GM21529 (cell line): ENCODE results near the gene PARP12.

Experiments
- ATAC-seq: cut with Tn5 transposase; IDR thresholded peaks from one replicate; pipeline ENCODE4 v1.9.1; 2021; ENCODE audit not compliant: unreplicated experiment

The PARP12 gene

DNA sequence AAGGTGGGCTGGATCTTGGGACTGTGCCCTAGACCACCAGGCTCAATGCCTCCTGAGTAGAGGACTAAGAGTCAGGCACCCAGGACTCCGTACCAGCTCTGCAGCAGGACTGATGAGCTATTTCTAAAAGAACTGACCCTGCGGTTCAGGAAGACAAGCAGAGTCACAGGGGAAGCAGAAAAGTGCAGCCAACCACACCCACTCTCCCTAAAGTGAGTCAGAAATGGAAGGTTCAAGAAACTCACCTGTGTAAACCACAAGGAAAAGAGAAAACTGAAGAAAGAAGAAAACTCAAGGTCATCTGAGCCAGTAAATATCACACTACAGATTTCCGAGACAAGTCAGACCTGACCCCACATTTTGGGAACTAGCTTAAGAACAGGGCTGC is 2.5 kb downstream of the PARP12 start:
- no peak for ATAC-seq

DNA sequence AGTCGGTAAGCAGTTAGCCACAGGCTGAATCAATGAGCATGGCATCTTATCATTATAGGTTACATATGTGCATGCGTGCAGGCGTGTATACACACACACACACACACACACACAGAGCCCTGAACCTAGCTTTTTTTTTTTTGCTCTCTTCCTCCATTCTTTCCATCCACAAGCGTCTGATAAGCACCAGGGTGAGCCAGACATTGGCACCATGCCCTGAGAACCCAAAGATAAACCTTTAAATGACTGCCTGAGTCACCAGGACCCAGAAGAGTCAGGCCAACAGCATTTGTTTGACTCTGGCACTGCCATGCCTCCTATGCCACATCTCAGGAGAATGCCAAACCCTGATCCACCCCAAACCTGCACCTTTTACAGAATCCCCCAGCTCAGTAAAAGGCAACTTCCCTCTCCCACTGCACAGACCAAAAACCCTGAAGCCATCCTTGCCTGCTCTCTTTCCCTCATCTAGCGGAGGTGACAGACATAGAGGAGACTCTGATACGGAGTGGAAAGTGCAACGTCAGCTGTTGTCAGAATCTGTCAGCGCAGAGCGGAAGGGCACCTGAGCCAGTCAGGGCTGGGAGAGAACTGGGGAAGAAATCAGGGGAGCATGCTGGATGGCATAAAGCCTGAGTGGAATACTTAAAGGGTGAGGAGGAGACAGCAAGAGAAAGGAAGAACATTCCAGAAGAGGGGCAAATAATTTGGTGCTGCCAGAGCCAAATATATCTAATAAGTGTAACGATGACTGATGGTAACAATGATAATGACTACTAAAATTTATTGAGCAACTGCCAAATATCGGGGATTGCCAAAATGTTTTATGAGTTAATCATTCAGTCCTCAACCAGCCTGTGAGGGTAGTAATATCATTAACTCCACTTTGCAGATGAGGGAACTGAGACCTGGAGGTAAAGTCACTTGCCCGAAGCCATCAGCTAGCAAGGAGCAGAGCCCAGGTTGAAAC is 3.2 kb downstream of the PARP12 start:
- no peak for ATAC-seq

DNA sequence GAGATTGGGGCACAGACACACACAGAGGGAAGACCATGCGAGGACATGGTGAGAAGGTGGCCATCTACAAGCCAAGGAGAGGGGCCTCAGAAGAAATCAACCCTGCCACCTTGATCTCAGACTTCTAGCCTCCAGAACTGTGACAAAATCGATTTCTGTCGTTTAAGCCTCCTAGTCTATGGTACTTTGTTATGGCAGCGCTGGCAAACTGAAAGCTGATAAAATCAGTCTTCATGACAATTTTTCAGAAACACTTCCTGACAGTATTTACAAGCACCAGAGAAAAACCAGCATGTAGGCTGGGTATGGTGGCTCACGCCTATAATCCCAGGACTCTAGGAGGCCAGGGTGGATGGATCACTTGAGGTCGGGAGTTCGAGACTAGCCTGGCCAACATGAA is 4.2 kb downstream of the PARP12 start:
- ATAC-seq, result no peak

DNA sequence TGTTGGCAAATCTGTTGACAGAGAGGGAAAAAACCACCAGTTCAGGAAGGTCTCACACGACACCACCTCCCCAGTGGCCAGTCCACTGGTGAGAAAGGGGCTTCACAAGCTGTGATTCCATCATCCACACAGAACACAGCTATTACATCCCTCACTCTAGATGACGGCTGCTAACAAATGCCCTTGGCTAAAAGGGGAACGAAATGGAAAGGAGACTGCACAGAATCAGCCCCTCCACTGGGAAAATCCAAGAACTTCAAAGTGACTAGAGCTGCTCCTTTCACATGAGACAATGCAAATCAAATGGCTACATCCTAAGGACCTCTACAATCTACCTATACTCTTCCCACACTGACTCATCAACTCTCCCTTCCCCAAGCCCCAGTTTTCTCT is 5.6 kb downstream of the PARP12 start:
- ATAC-seq, result no peak

DNA sequence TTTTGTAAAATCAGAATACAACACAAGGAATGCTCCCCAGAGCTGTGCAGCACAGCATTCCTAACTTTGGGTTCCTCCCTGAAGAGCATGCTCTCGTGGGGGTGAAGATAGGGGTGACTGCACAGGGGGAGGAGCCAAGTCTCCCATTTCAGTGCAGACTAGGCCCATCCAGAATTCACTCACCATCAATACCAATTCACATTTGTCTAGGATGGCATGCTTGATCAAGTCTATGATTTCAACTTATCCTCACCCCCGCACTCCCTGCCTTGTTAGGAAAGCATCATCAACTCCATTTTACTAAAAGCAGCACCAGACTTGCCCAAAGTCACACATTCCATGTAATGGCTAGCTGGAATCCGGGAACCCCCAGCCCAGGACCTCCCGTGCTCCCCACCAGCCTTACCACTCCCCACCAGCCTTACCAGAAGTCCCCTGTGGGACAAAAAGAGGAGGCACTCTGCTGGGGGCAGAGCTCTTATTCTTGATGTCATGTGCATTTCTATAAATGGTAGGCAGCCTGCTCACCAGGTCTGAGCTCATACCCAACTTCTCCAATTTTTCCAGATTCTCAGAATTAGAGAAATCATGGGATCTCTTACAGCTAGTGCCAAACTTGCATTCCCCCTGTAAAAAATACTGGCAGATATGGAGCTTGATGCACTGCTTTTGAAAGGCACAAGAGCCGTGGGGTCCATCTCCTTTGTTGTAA is 6.2 kb downstream of the PARP12 start:
- ATAC-seq, result no peak

DNA sequence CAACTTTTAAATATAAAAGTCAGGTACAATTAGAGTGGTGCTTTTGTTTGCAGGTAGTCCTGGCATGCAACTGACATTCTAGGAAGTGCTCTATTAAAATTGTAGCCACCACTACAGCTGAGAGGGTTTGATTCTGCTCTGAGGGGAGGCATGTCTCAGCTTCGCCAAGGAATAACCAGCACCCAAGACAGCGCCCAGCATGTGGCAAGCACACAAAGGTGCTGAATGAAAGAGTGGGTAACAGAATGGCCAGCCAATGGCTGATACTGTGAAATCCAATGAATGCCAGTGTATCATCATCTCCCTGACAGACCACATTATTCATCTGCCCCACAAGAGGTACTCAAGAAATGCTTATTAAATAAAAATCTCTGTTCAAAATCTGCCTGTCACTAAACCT is 6.9 kb downstream of the PARP12 start:
- no peak for ATAC-seq

DNA sequence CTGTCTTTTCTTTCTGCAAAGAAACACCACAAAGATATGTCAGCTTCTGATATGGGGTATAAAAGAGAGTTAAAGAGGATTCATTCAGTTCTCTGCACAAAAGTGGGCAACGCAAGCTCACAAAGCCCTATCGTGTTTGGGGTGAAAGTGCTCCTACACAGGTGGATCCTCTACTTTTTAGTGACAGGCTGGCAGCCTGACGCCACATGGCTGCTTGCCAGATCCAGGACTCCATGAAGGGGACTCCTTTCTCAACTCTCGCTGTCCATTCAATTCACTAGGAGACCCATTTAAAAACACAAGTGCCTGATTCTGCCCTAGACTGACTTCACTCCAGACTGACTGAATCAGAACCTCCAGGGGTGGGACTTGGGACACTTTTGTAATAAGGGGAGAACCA is 8.0 kb downstream of the PARP12 start:
- ATAC-seq, result no peak

DNA sequence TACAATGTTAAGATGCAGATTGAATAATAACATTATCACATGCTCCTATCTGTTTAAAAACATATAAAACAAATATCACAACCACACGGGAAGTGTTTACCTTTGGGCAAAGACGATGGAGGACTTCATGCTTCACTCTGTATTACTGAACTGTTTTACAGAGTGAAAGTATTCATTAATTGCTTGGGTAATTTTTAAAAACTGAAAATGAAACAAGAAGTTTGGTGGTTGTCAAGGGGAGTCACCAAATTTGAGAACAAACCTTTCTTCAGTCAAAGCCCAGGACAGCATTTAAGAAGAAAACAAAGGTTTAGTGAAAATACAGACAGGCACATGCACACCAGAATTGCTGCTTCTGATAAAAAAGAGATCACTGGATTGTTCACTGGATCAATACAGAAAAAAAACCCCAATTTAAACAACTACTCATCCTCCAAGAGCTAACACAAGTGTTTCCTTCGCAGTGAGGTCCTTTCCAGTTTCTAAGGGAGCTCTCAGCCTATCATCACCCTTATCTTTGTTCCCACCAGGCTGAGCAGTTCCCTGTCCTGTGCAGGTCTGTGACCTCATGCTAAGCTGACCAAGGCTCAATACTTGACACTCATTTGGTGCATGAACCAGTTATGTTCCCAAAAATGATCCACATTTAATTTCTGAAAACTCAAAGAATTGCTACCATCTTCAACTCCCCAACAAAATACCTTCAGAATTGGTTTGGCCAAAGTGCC is 8.8 kb downstream of the PARP12 start:
- peak; percentile 91 for ATAC-seq

DNA sequence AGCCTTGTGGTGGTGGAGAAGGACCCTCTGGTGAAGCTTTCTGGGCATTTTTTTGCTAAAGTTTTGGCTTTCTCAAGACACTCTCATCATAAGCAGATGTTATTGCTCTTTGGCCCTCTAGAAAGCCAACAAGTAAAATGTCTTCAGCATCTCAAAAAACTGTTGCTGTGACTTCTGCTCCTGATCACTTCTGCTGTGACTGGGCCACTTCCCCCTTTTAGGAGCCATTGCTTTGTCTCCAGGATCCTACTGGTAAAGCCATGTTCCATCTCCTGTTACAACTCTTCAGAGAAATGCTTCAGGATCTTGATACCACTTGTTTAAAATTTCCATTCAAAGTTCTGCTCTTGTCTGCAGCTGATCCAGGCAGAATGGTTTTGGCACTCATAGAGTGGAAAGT is 10.9 kb downstream of the PARP12 start:
- ATAC-seq, result no peak

DNA sequence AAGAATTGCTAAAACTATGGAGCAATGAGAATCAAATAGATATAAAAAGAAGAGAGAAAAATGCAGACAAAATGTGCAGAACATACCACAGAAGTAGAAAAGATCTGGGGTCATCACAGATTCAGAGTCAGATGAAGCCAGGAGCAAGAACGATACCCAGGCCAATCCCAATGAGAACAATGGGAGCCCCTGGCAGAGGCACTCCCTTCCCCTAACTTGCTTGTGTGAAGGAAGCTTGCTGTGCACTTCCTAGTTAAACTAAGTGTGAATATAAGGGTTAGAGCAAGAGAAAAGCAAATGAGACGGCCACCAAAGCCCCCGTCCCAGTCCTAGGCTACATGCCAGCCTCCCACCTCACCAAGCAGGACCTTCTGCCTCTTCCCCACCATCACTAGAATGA is 12.7 kb downstream of the PARP12 start:
- ATAC-seq, result no peak

DNA sequence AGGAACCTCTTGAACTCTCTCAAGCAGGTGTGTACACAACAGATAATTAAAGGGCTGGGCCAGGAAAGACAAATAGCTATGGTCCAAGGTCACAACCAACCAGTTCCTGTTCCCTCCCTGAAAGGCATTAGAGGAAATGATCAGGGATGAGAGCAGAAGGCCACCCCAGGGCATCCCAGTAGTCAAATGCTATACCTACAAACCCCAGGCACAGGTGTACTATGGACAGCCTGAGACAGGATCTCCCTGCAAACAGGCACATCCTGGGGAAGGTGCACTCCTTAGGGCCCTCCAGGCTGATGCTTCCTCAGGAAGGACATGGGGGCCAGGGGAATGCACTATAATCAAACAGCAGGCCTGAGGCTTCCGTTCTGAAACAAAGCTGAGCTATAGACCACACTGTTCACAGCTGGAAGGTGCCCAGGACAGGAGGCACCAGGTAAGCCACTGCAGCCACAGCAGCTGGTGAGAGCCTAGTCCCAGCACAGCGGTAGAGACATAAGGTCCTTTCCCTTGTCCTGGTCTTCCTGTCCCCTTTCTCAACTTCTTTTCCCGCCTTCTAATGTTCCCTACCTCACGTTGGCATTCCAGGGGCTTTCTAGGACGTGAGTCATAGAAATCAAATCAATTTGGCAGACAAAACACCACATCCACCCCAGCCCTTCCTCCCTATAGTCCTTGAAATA is 13.3 kb downstream of the PARP12 start:
- ATAC-seq, result no peak

DNA sequence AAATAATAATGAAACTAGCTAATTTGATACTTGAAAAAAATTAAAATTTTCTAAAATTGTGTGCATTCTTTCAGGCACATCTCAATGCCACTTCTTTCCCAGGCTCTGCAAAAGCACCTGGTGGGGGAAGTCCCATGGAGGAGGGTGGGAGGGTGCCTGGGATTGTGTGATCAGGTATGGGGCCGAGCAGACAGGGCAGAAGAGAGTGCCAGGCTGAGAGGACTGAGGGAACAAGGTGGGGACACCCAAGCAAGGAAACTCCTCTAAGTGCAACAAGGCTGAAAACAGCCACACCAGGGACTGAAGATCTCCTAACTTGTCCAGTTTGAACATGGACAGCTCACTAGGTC is 13.8 kb downstream of the PARP12 start:
- ATAC-seq, result no peak

DNA sequence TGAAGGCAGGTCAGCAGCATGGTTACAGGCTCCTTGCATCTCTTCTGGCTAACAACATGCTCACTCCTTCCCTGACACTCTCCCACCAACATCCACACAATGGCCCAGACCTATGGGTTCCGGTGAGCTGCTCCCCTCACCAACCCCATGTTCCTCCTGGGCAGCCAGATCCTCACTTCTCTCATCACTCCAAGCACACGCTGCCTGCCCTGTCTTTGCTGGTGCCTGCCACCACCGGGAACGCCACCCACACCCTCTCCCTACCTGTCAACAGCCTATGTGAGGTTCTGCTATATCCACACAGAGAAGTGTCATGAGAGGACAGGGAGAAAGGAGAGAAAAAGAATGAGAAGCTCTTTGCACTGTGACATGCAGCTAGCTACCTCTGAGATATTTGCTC is 14.6 kb downstream of the PARP12 start:
- no peak for ATAC-seq

DNA sequence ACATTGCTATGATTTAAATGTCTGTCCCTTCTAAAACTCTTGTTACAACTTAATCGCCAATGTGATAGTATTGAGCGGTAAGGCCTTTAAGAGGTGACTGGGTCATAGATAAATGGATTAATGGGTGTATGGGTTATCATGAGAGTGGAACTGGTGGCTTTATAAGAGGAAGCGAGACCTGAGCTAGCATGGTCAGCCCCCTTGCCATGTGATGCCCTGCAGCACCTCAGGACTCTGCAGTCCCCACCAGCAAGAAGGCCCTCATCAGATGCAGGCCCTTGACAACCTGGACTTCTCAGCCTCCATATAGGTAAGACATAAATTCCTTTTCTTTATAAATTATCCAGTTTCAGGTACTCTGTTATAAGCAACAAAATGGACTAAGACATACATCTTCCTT is 15.6 kb downstream of the PARP12 start:
- ATAC-seq, result no peak

DNA sequence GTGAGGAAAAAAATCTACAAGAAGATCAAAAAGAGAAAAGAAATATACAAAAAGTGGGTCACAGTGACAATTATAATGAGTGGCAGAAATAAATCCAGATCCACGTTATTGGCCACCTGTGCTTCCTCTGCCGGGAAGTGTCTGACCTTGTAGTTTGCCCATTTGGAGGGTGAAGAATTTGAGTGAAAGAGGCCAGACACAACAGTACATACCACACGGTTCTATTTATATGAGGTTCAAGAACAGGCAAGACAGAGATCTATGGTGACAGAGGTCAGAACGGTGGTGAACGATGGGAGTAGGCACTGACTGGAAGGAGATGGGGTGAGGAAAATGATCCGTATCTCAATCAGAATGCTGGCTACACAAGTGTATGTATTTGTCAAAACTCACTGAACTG is 17.1 kb downstream of the PARP12 start:
- ATAC-seq, result no peak

DNA sequence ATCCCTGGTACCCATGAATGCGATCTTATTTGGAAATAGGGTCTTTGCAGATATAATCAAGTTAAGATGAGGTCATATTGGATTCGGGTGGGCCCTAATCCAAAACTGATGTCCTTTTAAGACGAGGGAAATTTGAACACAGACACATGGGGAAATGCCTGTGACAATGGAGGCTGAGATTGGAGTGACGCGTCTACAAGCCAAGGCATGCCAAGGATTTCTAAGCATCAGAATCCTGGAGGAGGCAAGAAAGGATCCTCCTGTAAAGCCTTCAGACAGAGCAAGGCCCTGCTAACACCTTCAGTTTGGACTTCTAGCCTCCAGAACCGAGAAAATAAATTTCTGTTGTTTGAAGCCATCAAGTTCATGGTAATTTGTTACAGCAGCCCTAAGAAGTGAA is 18.5 kb downstream of the PARP12 start:
- no peak for ATAC-seq

DNA sequence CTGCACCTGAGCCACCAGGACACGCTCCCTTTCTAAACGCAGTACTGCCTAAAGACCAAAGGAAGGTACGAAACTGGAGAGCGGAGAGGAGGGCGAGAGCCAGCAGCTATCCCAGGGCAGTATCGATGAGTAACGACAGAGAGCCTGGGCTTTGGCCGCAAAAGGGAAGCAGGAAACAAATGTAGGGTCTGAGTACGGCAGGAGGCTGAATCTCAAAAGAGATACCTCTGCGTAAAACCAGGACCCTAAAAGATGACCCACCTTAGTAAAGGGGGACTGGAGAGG is 20.4 kb downstream of the PARP12 start:
- ATAC-seq, result no peak

DNA sequence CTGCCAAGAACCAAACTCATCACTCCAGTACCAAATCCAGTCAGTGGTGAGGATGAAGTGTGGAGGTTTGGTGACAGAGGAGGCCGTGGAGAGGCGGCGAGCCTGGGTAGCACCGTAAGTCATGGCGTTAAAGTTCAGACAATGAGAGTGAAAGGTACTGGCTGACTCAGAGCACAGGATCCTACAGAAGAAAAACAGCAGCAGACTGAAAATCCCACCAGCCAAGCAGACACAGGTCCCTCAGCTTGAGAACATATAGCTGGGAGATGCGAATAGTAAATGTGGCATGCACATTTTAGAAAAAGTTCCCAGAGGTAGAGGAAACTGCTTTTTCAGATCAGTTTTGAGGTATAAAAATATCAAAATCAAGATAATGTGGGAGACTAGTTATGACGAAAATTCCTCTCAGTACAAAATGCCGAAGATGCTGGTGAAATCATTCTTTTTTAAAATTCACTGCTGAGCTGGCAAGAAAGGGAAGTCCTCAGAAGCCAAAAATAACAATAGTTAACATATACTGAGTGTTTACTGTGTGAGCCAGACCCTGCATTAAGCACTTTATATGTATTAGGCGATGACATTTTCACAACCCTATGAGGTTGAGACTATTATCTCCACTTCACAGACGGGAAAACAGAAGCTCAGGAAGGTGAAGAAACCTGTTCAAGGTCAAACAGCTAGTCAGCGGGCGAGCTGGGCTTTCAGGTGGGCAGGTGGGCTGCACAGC is 20.9 kb downstream of the PARP12 start:
- no peak for ATAC-seq

DNA sequence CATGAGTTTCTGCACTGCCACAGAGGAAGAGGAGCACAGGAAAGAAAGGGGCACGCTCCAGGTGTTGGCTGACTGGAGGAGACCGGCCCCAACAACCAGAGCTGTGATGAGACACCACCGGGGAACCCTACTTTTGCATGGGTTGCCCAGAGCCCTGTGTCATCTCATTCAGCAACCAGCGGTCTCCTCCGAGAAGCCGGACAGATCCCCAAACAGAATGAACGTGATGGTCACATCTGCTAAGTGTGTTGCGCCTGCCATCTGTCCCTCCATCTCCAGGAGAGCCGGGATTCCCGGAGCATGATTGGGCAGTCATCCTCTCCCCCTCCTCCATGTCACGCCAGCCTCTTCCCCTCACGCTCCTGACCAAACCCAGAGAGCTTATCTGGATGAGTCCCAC is 22.9 kb downstream of the PARP12 start:
- ATAC-seq, result no peak

DNA sequence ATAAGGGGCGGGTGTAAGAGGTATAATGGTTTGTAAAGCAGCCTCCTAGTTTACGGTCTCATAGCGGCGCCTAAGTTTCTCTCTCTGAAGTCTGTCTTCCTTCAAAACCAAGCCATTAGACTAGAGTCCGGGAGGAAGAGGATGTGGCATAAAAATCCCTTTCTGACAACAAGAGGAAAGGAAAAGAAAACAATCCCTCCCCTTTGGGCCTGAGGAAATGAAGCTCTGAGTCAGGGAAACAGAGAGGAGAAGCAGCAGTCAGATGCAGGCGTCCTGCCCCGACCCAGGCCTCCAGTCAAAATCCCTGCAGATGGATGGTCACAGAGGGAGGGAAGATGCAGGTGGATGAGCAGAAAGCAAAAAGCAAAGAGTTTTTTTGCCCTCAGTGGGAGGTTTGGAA is 23.7 kb downstream of the PARP12 start:
- ATAC-seq, result no peak
